Measurements from ENCODE around the gene ZFYVE28.

Gene ZFYVE28

DNA sequence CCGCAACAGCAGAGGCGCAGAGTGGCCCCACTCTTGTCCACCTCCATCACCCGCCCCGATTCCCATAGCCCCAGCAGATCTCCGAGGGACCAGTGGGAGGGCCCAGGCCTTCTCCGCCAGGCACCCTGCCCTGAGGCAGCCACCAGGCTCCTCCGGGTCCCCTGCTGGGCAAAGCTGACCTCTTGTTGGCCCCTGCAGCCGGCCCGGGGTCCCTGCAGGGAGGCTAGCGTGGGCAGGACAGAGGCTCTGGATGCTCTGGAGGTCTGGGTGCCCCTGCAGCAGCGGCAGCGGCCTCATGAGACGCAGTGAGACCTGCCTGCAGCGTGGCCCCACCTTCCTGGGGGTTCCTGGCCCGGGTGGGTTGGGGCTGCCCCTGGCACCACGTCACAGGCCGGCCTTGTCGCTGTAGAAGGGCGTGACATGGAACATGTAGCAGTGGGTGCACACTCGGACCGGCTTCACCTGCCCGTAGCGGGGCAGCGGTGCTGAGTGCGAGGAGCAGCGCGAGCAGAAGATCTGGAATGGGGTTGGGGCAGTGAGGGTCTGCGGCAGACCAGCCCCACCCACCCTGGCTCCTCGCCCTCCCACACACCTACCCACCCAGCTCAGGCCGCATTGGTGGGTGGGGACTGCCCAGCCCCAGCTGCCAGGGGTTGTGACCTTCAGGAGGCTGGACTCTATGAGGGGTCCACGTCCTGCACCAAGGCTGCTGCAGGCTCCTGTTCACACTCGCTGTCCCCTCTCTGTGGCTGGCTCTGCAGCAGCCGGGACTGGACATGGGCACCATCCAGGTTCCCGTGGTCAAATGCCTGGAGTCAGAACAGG, 147.9 kb downstream of the ZFYVE28 start:
- no peak overlapping the region for H3K4me3 Mint-ChIP-seq
- no peaks in the 10 kb centered on the region for H3K36me3 Mint-ChIP-seq
- H3K4me1 Mint-ChIP-seq (ENCODE audit: low read depth) = peaks cover 2% of the 10 kb centered on the region
- H3K9me3 Mint-ChIP-seq (ENCODE audit: low read depth) = no peaks in the 10 kb centered on the region
- no peak overlapping the region for H3K27ac Mint-ChIP-seq
- no peaks in the 10 kb centered on the region for H3K27me3 Mint-ChIP-seq

DNA sequence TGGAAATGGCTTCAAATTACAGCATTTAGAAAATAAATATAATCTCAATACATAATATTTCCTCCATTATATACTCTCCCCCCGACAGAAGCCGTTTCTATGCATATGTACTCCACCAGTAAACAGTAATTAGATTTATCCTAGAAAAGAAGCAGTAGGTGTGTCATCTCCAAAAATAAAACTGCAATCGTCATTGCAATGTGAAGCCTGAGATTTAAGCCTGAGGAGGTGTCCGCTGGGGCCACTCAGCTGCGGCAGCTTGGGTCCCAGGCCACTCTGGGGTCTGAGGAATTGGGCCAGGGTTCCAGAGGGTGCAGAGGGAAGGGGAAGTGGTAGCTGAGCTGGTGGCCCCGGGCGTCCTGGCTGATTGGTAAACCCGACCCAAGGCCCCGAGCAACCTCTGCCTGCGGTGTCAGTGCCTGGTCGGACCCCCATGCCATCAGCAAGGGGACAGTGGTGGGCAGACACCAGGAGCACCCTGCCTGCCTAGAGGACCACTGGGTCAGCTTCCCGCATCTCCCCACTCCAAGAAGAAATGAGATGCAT, 148.8 kb downstream of the ZFYVE28 start:
- no peak overlapping the region for H3K27ac Mint-ChIP-seq
- no peak overlapping the region for H3K4me3 Mint-ChIP-seq
- H3K27me3 Mint-ChIP-seq = no peaks in the 10 kb centered on the region
- no peaks in the 10 kb centered on the region for H3K9me3 Mint-ChIP-seq (ENCODE audit: low read depth)
- H3K36me3 Mint-ChIP-seq = no peaks in the 10 kb centered on the region
- H3K4me1 Mint-ChIP-seq (ENCODE audit: low read depth) = peaks cover 2% of the 10 kb centered on the region

DNA sequence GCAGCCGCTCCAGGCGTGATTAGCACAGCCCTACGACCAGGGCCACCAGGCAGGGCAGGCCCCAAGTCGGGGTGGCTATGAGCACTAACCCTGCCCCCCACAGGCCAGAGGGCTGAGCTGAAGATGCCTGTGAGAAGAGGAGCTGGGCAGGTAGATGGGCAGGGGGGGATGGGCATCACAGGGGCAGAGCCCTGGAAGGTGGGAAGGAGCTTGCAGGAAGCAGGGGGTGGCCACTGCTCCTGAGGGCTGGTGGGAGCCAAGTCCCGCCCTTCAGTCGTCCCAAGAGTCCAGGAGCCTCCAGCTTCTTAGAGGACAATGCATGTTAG, 149.3 kb downstream of the ZFYVE28 start:
- Mint-ChIP-seq H3K36me3 (no peaks in the 10 kb centered on the region), H3K4me3 (no peak overlapping the region), H3K27ac (no peak overlapping the region), H3K4me1 (ENCODE audit: low read depth) (peaks cover 2% of the 10 kb centered on the region), H3K27me3 (no peaks in the 10 kb centered on the region), H3K9me3 (ENCODE audit: low read depth) (no peaks in the 10 kb centered on the region)

DNA sequence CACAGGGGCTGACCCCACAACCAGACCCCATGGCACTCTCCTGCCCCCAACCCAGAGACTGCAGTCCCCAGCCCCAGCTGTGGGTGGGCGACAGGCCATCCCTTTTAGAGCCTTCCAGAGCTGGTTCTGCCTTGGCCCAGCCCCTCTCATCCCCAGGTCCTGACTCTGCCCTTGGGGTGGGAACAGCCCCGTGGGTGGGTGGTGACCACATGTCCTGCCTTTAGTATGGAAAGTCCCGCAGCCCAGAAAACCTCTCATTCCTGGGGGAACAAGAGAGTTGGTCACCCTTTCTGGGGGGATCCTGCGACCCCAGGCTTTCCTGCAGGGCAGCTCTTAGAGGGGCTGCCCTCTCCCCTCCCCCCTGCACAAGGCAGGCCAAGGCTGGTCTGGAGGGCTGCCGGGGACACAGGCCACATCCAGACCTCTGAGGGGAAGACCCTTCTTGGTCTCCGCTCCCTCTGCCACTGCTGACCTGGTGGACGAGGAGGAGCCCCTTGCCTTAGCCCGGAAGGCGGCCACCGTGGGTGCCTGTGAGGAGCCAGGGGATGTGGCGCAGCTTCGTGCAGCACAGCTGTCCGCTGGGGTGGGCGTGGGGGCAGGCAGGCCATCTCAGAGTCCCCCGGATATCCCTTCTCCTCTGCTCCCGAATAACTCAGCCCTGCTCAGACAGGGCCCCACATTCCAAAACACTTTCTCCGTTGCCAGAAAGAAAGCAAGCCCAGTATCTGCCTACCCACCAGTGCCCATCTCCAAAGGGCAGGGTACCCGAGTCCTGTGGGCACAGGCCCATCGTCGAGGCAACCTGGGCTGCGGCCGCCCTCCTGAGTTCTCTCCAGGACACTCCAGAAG, 149.9 kb downstream of the ZFYVE28 start:
- Mint-ChIP-seq H3K4me1 (ENCODE audit: low read depth) (peaks cover 2% of the 10 kb centered on the region), H3K27me3 (no peaks in the 10 kb centered on the region), H3K9me3 (ENCODE audit: low read depth) (no peaks in the 10 kb centered on the region), H3K4me3 (no peak overlapping the region), H3K36me3 (no peaks in the 10 kb centered on the region), H3K27ac (no peak overlapping the region)

DNA sequence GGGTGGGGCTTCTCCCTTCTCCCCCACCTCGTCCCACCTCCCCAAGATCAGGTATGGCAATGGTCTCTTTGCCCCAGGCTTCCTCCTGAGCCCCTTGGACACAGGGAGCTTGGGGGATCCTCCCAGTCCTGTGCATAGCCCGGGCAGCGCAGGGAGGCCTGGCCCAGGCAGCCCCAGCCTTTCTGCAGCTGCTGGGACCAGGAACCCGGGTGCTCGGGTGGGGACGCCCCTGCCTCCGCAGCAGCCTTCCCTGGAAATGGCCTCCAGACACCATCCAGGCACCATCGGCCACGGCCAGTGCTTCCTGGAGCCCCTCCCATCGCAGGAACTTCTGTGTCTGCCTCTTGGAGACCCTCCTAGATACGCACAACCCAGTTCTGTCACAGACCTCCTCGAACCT, 150.6 kb downstream of the ZFYVE28 start:
- H3K4me3 Mint-ChIP-seq = no peak overlapping the region
- peaks cover 5% of the 10 kb centered on the region for H3K4me1 Mint-ChIP-seq (ENCODE audit: low read depth)
- H3K36me3 Mint-ChIP-seq = no peaks in the 10 kb centered on the region
- no peak overlapping the region for H3K27ac Mint-ChIP-seq
- H3K27me3 Mint-ChIP-seq = no peaks in the 10 kb centered on the region
- no peaks in the 10 kb centered on the region for H3K9me3 Mint-ChIP-seq (ENCODE audit: low read depth)

DNA sequence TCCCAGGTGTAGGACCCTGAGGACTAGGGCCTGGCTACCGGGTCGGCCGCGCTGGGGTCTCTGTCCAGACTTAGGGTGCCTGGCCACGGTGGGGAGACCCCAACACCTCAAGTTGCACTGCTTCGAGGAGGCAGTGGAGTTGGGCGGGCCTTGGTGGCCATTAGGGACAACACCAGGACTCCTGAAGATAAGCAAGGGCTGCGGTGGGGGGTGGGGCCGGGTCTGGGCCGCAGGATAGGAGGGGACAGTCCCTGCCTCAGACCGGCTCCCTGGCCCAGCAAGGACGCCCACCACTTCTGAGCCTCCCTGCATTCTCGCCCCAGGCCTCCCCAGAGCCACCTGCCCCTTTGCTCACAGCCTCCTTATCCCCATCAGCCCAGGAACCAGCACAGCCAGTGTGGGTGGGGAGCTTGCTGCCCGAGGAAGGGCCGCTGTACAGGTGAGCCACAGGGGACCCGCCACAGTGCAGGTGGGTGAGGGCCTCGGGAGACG, 151.1 kb downstream of the ZFYVE28 start:
- H3K36me3 Mint-ChIP-seq = no peaks in the 10 kb centered on the region

DNA sequence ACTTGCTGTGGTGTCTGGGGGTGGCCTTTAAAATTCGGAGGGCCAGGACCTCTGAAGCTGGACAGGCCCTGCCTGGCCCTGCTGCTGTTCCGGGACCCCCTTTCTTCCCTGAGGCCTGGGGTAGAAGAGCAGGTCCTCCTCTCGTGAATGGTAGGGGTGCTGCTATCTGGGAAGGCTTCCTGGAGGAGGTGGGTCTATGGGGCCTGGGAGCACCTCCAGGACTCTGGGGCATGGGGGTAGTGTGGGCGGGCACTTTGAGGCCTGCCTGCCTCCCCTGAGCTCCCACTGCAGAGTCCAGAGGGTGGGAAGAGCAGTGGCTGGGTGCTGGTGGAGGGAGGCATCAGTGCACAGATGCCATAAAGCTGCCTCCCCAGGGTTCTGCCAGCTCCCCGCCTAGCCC, 151.6 kb downstream of the ZFYVE28 start:
- Mint-ChIP-seq H3K36me3 (no peaks in the 10 kb centered on the region), H3K4me1 (ENCODE audit: low read depth) (peaks cover 3% of the 10 kb centered on the region), H3K27ac (no peak overlapping the region), H3K27me3 (no peaks in the 10 kb centered on the region), H3K4me3 (no peak overlapping the region), H3K9me3 (ENCODE audit: low read depth) (no peaks in the 10 kb centered on the region)

More for the DNA sequence above, 151.1 kb downstream of the ZFYVE28 start:
- peaks cover 4% of the 10 kb centered on the region for H3K4me1 Mint-ChIP-seq (ENCODE audit: low read depth)
- no peaks in the 10 kb centered on the region for H3K9me3 Mint-ChIP-seq (ENCODE audit: low read depth)
- H3K27ac Mint-ChIP-seq = no peak overlapping the region
- no peak overlapping the region for H3K4me3 Mint-ChIP-seq
- H3K27me3 Mint-ChIP-seq = no peaks in the 10 kb centered on the region

DNA sequence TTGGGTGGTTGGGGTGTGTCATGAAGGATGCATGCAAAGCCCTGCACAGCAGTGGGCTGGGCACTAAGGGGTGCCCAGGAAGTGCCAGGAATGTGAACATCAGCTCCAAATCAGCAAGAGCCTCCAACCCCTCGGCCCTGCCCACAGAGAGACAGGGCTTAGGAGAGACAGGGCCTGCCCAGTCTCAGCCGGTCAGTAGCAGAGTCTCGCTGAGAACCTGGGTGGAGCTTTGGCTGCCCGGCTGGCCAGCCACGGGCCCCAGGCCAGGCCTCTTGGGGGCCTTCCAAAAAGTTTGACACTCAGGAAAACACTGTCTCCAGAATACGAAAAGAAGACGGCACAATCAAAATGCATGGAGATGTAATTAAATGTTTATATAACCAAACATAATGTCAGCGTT, 152.3 kb downstream of the ZFYVE28 start:
- Mint-ChIP-seq H3K9me3 (ENCODE audit: low read depth) (no peaks in the 10 kb centered on the region), H3K36me3 (no peaks in the 10 kb centered on the region), H3K27me3 (no peaks in the 10 kb centered on the region), H3K4me1 (ENCODE audit: low read depth) (peaks cover 3% of the 10 kb centered on the region), H3K27ac (no peak overlapping the region), H3K4me3 (no peak overlapping the region)

DNA sequence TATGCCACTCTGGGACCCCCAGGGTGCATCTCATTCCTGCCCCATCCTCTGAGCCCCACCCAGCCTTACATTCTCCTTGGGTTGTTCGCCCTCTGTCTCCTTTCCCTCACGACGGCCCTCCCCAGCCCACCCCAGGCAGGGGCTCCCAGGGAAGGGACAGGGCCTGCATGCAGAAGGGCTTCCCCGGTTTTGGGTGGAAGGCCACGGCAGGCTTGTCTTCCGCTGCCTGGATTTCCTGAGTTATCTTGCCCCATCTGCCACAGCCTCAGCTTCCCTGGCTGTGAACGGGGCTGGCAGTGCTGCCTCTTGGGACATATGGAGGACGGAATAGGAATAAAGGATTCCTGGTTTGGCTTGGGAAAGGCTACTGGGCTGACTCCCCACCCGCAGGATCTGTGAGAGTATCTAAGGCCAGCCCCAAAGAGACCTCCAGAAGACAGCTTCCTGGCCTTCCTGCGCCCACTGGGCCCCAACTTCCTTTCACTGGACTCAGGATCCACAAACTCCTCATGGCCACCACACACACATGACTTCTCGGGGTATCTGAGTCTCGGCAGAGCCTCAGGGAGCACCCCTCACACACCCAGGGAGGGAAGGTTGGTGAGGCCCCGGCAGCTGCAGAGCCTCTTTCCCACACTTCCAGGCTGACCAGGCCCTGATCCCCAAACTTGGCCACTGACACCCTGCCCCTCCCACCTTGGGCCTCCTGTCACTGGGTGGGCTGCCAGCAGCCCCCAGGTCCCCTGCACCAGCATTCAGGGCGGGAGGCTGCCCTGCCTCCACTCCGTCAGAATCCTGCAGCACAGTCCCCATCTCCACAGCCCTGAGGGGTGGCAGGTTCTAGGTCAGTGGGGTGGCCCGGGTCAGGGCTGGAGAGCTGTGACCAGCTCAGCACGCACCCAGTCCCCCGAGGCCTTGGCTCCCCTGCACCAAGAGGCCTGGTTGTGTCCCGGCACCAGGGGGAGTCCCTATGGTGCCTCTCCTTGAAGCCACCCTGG, 153.0 kb downstream of the ZFYVE28 start:
- H3K27ac Mint-ChIP-seq = no peak overlapping the region

DNA sequence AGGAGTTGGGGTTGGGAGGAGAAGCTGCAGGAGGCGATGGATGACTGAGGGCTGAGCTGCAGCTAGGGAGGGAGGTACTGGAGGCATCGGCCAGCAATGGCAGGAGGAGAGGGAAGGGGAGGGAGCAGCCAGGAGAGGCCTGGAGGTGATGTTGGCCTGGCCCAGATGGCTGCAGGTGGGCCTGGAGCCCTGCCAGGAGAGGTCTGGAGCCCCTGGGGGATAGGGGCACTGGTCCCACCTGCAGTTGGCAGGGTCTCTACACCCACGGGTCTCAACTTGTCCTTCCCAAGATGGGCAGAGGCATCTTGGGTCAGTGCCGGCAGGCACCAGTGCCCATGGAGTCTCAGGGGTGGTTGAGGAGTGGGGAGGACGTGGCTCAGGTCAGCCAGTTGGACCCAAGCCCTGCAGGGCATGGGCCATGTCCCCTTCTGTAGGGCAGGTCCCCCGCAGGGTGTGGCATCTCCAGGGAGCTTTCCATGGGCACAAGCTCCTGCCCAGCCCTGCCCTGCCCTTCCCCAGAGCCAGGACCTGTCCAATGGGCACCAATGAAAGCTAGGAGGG, 153.9 kb downstream of the ZFYVE28 start:
- H3K4me3 Mint-ChIP-seq = no peak overlapping the region
- H3K36me3 Mint-ChIP-seq = no peaks in the 10 kb centered on the region
- peaks cover 3% of the 10 kb centered on the region for H3K4me1 Mint-ChIP-seq (ENCODE audit: low read depth)
- H3K27me3 Mint-ChIP-seq = no peaks in the 10 kb centered on the region
- H3K9me3 Mint-ChIP-seq (ENCODE audit: low read depth) = no peaks in the 10 kb centered on the region
- H3K27ac Mint-ChIP-seq = no peak overlapping the region

More for the DNA sequence above, 153.0 kb downstream of the ZFYVE28 start:
- no peaks in the 10 kb centered on the region for H3K36me3 Mint-ChIP-seq
- peaks cover 3% of the 10 kb centered on the region for H3K4me1 Mint-ChIP-seq (ENCODE audit: low read depth)
- H3K9me3 Mint-ChIP-seq (ENCODE audit: low read depth) = no peaks in the 10 kb centered on the region
- H3K27me3 Mint-ChIP-seq = no peaks in the 10 kb centered on the region
- H3K4me3 Mint-ChIP-seq = no peak overlapping the region

DNA sequence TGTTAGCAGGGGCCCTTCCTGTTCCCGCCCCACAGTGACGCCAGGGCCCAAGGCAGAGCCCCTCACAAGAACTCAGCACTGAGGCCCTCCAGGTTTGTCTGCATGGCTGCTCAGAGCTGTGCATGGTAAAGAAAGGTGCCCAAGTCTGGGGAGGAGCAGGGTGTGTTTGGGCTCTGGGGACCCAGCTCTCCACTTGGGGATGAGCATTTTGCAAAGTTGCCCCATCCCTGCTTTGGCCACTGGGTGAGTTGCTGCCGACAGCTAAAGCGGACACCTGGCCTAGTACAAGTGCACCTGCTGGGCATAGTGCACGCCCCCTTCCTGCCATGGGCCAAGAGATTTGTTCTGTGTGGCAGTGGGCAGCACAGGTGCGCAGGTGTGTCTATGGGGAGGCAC, 154.5 kb downstream of the ZFYVE28 start:
- Mint-ChIP-seq H3K27me3 (no peaks in the 10 kb centered on the region), H3K4me1 (ENCODE audit: low read depth) (peaks cover 3% of the 10 kb centered on the region)

DNA sequence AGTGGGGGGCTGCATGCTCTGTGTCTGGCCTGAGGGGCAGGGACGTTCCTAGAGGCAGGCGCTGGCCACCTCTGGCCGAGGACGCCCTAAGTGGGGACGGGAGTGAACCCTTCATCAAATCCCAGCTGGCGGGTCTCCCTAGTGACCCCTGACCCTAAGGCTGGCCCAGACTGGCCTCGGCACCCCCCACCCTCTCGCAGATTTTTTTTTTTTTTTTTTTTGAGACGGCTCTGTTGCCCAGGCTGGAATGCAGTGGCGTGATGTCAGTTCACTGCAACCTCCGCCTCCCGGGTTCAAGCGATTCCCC, 155.5 kb downstream of the ZFYVE28 start:
- Mint-ChIP-seq H3K36me3 (no peaks in the 10 kb centered on the region), H3K4me3 (peak overlapping the region; percentile 65), H3K27me3 (no peaks in the 10 kb centered on the region), H3K27ac (no peak overlapping the region), H3K4me1 (ENCODE audit: low read depth) (peaks cover 3% of the 10 kb centered on the region), H3K9me3 (ENCODE audit: low read depth) (no peaks in the 10 kb centered on the region)

More for the DNA sequence above, 154.5 kb downstream of the ZFYVE28 start:
- Mint-ChIP-seq H3K9me3 (ENCODE audit: low read depth) (no peaks in the 10 kb centered on the region), H3K27ac (no peak overlapping the region), H3K36me3 (no peaks in the 10 kb centered on the region), H3K4me3 (no peak overlapping the region)

DNA sequence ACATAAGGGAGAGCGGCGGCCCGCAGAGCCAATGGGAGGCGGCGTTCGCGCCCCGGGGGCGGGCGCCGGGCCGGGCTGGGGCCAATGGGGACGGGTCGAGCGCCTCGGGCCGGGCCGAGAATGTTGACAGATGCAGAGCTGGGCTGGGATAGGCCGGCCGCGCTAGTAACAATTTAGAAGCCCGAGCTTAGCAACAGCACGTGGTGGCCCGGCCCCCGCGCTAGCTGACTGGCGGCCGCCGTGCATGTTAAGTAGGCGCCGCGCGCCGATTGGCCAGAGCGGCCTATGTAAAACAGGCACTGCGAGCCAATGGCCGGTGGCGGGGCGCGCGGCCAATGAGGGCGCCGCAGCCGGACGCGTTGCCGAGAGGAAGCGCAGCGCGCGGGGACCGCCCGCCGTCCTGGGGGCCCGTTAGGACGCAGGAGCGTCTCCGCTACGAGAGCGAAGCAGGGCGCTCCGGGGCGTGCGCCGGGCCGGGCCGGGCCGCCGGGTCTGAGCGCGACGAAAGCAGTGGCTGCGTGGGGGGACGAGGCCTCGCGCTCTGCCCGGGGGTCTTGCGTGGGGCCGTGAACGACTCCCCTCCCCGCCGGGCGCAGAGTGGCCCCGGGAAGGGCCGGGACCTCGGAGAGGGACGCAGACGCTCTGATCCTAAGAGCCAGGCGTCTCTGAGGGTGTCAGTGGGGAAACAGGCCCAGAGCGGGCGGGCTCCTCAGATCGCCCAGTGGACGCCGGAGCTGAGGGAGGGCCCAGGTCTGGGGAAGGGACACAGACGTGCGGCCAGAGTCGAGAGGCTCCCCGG, 156.1 kb downstream of the ZFYVE28 start:
- Mint-ChIP-seq H3K36me3 (no peaks in the 10 kb centered on the region), H3K27me3 (no peaks in the 10 kb centered on the region), H3K4me1 (ENCODE audit: low read depth) (peaks cover 3% of the 10 kb centered on the region), H3K27ac (no peak overlapping the region), H3K9me3 (ENCODE audit: low read depth) (no peaks in the 10 kb centered on the region), H3K4me3 (peak overlapping the region; percentile 66)

DNA sequence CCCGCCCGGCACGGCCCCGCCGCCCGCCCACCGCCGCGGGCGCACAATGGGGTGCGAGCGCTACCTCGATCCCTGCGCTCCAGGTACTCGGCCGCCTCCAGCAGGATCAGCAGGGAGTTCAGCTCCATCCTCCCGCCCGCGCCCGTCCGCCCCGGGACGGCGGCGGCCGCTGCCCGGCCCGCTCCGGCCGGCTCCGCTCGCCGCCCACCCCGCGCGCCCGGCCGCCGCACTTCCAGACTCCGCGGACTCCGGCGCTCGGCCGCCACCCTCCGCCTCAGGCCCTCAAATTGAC, 156.6 kb downstream of the ZFYVE28 start, which contains the start of gene MXD4:
TSS of gene MXD4 (minus strand) at position 257 of the 292 bp plus-strand sequence. CDS start at position 128, 129 bp downstream.
- Mint-ChIP-seq H3K36me3 (no peaks in the 10 kb centered on the region), H3K9me3 (ENCODE audit: low read depth) (no peaks in the 10 kb centered on the region), H3K27ac (no peak within 1 kb of the TSS), H3K27me3 (no peaks in the 10 kb centered on the region), H3K4me1 (ENCODE audit: low read depth) (peaks cover 3% of the 10 kb centered on the region), H3K4me3 (peak within 1 kb of the TSS; percentile 66)
